ENCODE results near the gene ABCC11. TPM values are rescaled to one million over a fixed set of nuclear protein-coding genes. Genes with fewer than 3 reads are reported as not detected.

ABCC11 gene
- total RNA-seq, 4 donors from 2014 or later = 0.13 TPM; not detected in 3

DNA sequence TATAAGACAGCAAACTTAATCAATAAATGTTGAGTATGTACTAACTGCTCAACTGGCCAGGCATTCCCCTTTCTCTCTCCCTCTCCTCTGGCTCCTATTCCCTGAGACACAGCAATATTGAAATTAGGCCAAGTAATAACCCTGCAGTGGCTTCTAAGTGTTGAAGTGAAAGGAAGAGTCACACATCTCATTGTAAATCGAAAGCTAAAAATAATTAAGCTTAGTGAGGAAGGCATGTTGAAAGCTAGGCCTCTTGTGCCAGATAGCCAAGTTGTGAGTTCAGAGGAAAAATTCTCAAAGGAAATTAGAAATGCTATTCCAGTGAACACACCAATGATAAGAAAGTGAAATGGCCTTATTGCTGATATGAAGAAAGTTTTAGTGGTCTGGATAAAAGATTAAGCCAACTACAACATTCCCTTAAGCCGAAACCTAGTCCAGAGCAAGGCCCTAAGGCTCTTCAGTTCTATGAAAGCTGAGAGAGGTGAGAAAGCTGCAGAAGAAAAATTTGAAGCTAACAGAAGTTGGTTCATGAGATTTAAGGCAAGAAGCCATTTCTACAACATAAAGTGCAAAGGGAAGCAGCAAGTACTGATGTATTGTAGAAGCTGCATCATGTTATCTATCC lies 35.4 kb upstream of the ABCC11 start:
- H3K4me1 ChIP-seq = peaks cover 0 to 15% of the 10 kb centered on the region in 2 donors
- H3K9me3 ChIP-seq = no peaks in the 10 kb centered on the region
- intact Hi-C loops (cut with DNase I; ENCODE audit: low total_unique reads) (no loop called here), in situ Hi-C loops (cut with MboI; ENCODE audit: low sequenced_read_pairs in 4 of 4) (no loop called here)
- peaks cover 0 to 24% of the 10 kb centered on the region in 2 donors for H3K36me3 ChIP-seq
- H3K27me3 ChIP-seq = no peaks in the 10 kb centered on the region
- DNase-seq (no peak), ATAC-seq (no peak)
- H3K4me3 ChIP-seq = no peak overlapping the region
- peak overlapping the region; percentile 12 to 36 (median 24) for H3K27ac ChIP-seq
- TF ChIP-seq, protein P1, sequence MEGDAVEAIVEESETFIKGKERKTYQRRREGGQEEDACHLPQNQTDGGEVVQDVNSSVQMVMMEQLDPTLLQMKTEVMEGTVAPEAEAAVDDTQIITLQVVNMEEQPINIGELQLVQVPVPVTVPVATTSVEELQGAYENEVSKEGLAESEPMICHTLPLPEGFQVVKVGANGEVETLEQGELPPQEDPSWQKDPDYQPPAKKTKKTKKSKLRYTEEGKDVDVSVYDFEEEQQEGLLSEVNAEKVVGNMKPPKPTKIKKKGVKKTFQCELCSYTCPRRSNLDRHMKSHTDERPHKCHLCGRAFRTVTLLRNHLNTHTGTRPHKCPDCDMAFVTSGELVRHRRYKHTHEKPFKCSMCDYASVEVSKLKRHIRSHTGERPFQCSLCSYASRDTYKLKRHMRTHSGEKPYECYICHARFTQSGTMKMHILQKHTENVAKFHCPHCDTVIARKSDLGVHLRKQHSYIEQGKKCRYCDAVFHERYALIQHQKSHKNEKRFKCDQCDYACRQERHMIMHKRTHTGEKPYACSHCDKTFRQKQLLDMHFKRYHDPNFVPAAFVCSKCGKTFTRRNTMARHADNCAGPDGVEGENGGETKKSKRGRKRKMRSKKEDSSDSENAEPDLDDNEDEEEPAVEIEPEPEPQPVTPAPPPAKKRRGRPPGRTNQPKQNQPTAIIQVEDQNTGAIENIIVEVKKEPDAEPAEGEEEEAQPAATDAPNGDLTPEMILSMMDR (IDR thresholded peaks at IDR 0.05 in 4 of 5, conservative IDR thresholded peaks at IDR 0.05 in 1 of 5) = no peak
- no peak for TF ChIP-seq POLR2A (IDR thresholded peaks at IDR 0.05)

DNA sequence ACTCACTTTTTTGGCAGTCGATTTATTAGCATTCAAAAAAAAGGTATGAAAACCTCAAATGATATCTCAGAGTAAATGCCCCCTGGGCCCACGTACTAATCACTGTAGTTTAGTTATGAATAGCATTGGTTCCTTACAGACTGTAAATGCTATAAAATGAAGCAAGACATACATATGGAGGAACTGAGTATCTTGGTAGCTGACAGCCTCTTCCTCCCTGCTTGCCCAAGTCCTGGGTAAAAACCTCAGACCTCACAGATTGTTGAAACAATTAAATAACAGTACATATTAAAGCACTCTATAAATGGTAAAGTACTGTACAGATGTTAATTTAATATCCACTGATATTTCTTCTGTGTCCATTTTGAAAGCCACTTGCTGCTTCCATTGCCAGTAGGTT lies 33.2 kb upstream of the ABCC11 start:
- intact Hi-C loops (cut with DNase I; ENCODE audit: low total_unique reads) (no loop called here), in situ Hi-C loops (cut with MboI; ENCODE audit: low sequenced_read_pairs in 4 of 4) (no loop called here)
- Histone ChIP-seq H3K9me3 (no peaks in the 10 kb centered on the region), H3K4me1 (peaks cover 10 to 27% of the 10 kb centered on the region in 2 donors), H3K36me3 (peaks cover 0 to 11% of the 10 kb centered on the region in 2 donors), H3K27ac (peak overlapping the region in 2 of 4 donors; percentile 6 to 45), H3K27me3 (no peaks in the 10 kb centered on the region), H3K4me3 (no peak overlapping the region)
- DNase-seq = no peak
- no peak for TF ChIP-seq POLR2A (IDR thresholded peaks at IDR 0.05)
- TF ChIP-seq, protein P1 (IDR thresholded peaks at IDR 0.05 in 4 of 5, conservative IDR thresholded peaks at IDR 0.05 in 1 of 5) = no peak
- no peak for ATAC-seq

DNA sequence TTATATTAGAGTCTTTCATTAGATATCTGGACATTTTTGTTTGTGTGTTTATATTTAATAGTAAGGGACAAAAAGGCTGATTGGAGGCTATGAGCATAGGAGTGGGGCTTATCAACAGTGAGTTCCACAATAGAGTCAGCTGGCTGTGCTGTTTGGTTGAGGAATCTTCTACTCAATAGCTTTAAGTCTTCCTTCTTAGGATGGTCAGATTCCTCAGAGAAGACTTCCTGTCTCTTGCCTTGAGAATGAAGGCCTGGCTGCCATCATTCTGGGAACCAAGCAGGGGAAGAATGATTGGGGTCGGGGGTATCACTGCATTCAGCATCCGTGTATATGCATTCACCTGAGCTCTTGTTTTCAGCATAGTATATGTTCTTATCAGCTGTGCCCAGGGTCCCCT lies 31.9 kb upstream of the ABCC11 start:
- no peak for DNase-seq
- in situ Hi-C loops (cut with MboI; ENCODE audit: low sequenced_read_pairs in 4 of 4) (no loop called here), intact Hi-C loops (cut with DNase I; ENCODE audit: low total_unique reads) (no loop called here)
- H3K4me3 ChIP-seq = no peak overlapping the region
- H3K27ac ChIP-seq = peak overlapping the region in 3 of 4 donors; percentile 7 to 50 (median 45)
- no peak for ATAC-seq
- peaks cover 0 to 11% of the 10 kb centered on the region in 2 donors for H3K36me3 ChIP-seq
- peaks cover 10 to 27% of the 10 kb centered on the region in 2 donors for H3K4me1 ChIP-seq
- no peaks in the 10 kb centered on the region for H3K27me3 ChIP-seq
- TF ChIP-seq, protein P1 (IDR thresholded peaks at IDR 0.05 in 4 of 5, conservative IDR thresholded peaks at IDR 0.05 in 1 of 5) = no peak
- TF ChIP-seq POLR2A (IDR thresholded peaks at IDR 0.05) = no peak
- no peaks in the 10 kb centered on the region for H3K9me3 ChIP-seq

DNA sequence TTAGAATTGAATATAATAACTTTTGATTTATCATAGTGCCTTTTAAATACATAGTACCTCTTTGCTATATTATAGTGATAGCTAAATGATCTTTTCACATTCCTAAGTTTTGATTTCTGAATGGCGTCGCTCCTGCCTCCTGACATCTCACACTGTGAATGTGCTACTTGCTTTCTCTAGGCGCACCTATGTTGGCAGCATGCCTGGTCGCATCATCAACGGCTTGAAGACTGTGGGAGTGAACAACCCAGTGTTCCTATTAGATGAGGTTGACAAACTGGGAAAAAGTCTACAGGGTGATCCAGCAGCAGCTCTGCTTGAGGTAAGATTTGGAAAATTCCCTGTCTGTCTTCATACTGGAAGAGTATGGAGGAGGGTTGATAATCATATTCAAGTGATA lies 29.8 kb upstream of the ABCC11 start:
- in situ Hi-C loops (cut with MboI; ENCODE audit: low sequenced_read_pairs in 4 of 4) (no loop called here), intact Hi-C loops (cut with DNase I; ENCODE audit: low total_unique reads) (no loop called here)
- no peak overlapping the region for H3K4me3 ChIP-seq
- ATAC-seq (no peak), DNase-seq (no peak)
- H3K27ac ChIP-seq = no peak overlapping the region
- H3K27me3 ChIP-seq = no peaks in the 10 kb centered on the region
- no peaks in the 10 kb centered on the region for H3K9me3 ChIP-seq
- TF ChIP-seq, protein P1 (IDR thresholded peaks at IDR 0.05 in 4 of 5, conservative IDR thresholded peaks at IDR 0.05 in 1 of 5) = no peak
- no peak for TF ChIP-seq POLR2A (IDR thresholded peaks at IDR 0.05)
- H3K4me1 ChIP-seq = peaks cover 14 to 19% of the 10 kb centered on the region in 2 donors
- H3K36me3 ChIP-seq = peaks cover 0 to 11% of the 10 kb centered on the region in 2 donors

All from gastrocnemius medialis (tissue), 4 donors.